Stimulated activated CD8-positive, alpha-beta memory T cell treated with anti-CD3 and anti-CD28 coated beads, Interleukin-12 subunit alpha, Interleukin-12 subunit beta, amount 100 ng/mL, for 4 hours (primary cell): ENCODE results near the gene P2RX3.
"Not testable (repeated sequence)": the region's sequence is repeated elsewhere in the genome, so short reads cannot be mapped to it uniquely, and the experiment has no call there.

Experiments
- DNase-seq: peaks from one replicate; pipeline ENCODE4 v3.0.0-alpha.2; 2020; ENCODE audit warnings: low read depth

Gene P2RX3

DNA sequence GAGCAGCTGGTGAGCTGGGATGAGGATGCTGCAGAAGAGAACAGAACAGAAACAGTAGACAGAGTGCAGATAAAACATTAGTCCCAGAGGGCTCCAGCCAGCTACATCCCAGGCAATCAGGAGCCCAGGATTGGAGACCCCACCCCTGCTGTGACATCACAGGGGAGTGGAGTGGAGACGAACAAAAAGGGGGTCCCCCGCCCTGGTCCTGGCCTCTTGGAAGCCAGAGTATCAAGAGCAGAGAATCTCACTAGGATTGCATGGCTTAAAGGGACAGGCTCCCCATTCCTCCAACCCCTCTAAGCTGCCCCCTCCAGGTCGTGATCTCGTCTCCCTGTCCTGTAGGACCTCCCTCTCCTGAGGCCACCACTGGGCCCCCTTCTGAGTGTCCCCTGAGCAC is at the start of gene P2RX3:
P2RX3 (plus strand) TSS at position 211 of the 400 bp plus-strand sequence. CDS start 199 bp downstream, outside the sequence.
- DNase-seq, result no peak

DNA sequence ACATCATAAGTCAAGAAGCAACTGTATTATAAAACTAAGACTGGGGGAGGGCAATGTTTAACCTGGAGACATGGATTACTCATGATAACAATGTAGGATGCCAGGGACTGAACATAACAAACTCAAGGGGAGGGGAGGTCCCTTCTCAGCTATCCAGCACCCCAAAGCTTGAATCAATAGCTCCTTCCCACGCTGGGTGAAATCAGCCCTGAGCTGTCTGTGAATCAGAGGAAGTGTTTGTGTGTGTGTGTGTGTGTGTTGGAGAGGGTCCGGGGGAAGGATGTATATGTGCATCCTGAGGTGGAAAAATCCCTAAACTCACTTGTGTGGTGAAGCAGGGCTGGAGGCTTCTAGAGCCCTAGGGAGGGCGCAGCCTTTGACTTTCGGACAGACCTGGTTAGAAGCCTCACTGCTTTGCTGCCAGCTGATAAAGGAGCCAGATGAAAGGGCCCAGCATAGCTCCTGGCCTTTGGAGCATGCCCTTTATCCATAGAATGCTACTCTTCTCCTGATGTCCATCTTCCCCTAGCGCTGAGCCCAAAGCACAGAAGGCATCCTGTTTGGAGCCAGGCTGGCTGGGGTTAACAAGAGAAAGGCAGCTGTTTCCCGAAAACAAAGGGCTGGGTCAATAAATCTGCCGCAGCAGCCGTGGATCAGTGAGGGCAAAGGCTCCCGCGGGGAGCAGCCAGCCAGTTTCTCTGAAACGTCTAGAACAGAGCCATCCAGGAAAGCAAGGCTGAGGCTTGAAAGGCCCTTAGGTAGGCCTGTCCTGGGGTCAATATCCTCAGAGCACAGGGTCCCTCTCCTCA is 49.2 kb upstream of the P2RX3 start:
- DNase-seq, result no peak

- no peak for DNase-seq
Observed at GRCh38 chr11:57290288-57290687, 47.9 kb upstream of the P2RX3 start.

DNA sequence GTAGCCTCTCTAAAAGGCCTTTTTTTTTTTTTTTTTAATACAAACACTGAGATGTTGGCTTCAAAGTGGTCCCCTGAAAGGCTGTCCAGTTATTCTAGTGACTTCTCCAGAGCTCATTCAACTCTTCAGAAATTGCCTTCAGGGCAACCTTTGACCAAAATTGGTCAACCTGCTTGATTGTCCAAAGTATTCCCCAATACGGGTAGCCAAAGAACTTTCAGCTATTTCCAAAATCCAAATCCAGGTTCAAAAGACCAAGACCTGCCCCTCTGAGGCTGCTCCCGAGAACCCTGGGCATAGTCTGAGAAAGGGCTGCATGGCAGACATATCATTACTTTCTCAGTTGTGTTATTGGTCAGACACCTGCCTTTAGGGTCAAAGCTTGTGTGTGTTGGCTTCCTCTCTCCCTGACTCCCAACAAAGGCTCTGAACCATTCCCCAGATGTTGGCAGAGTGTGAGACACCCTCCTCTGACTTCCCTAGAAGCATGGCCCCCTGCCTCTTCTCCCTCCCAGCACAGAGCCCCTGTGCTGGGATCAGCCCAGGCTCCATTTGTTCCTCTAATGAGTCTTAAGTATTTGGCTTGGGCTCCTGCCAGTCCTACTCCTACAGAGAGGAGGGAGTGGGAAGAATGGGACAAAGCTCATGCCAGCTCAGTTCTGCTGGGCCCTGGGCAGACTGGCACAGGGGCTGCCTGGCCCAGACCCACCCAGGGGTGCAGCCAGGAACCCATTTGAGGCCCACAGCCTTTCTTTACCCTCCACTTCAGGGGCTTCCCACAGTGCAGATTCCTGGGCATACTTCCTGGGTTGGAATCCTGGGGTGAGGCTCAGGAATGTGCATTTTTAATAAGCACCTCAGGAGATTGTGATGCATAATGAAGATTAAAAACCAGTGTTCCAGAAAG is 43.7 kb upstream of the P2RX3 start:
- DNase-seq, result no peak

DNA sequence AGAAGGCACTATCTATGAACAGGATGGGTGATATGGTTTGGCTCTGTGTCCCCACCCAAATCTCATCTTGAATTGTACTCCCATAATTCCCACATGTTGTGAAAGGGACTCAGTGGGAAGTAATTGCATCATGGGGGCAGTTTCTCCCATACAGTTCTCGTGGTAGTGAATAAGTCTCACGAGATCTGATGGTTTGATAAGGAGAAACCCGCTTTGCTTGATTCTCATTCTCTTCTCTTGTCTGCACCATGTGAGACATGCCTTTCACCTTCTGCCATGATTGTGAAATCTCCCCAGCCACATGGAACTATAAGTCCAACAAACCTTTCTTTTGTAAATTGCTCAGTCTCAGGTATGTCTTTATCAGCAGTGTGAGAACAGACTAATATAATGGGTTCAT is 41.9 kb upstream of the P2RX3 start:
- not testable (repeated sequence) for DNase-seq

DNA sequence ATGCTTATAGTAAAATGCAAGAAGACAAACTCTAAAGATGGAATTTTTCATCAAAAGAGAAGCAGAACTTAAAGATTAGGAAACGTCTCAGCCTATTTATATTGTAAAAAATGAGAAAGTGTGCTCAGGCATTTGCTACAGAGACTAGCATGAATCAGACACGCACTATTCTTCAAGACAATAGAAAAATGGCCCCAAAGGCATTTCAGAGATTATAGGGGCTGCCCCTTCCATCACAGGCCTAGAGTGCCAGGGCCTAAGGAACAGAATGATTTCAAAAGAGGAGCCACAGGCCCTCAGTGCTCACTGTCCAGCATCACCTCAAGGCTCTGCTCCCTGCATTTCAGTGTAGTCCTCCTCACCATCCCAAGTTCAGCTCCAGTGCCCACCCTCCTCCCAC is 40.9 kb upstream of the P2RX3 start:
- DNase-seq, result no peak

GRCh38 chr11:57299150-57299737 is 38.9 kb upstream of the P2RX3 start:
- DNase-seq, result no peak

DNA sequence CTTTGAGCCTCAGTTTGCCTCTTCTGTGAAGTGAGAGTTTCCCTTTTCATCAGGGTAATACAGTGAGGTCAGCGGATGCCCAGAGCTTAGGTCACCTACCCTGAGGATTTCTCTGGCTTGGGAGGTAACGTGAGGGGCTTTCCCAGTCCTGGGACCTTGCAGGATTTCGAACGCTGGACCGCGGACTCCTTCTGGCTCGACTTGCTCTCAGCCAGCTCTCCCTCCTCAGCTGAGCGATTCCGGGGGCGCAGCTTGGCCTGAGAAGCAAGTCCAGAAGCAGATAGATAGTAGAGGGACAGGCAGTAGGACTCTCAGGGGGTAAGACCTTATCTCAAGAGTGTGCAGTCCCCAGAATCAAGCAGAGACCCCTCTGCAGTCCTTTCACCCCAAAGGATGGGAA is 37.4 kb upstream of the P2RX3 start:
- no peak for DNase-seq

- no peak for DNase-seq
Observed at GRCh38 chr11:57301711-57302423, 36.3 kb upstream of the P2RX3 start.

GRCh38 chr11:57302489-57302888 is 35.7 kb upstream of the P2RX3 start:
- no peak for DNase-seq

DNA sequence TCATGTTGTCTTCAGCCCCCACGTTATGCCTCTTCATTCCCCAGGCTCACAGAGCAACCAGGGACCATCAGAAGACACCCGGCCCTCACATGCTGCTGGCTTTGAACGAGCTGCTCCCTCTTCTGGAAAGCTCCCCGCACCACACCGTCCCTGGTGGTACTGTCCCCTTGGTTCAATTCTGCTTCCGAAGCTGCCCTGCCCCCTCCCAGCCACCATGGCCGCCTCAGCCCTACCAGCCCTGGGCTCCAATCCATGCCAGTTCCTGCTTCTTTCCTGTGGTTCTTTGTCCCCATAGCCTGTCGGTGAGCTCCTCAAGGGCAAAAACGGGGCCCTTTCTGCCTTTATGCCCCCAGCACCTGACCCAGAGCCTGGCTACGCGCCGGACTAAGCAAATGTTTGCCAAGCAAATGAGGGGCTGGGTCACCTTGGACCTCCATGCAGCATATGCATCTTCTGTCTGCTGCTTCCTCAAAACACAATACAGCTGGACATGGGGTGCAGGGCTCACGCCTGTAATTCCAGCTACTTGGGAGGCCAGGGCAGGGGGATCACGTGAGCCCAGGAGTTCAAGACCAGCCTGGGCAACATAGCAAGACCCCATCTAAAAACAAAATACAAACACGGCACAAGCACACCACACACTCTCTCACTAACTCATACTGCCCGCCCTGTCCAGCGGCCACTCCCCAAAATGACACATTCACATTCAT is 34.7 kb upstream of the P2RX3 start:
- DNase-seq, result no peak

DNA sequence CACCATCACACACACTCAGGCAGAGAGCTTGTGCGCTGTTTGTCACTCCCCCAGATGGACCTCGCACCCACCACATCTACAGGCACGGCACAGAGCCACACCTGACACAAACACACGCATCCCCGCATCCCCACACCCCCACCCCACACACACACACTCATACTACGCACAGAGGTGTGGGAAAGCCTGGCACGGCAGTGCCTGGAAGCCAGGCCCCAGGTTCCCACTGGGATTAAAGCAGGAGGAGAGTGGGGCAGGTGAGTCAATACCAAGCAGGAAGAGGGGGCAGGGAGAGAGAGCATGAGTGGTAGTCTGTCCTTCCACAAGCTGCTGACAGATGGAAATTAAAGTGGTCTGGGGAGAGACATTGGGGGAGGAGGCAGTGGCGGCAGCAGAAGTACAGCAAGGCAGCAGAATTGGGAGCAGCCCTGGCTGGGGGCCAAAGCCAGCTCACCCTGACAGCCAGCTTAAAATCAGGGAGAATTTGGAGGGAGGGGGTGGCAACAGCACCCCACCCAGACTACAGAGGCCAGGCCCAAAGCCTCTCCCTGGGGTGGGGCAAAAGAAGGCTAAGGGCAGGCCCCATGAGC is 34.1 kb upstream of the P2RX3 start:
- no peak for DNase-seq

DNA sequence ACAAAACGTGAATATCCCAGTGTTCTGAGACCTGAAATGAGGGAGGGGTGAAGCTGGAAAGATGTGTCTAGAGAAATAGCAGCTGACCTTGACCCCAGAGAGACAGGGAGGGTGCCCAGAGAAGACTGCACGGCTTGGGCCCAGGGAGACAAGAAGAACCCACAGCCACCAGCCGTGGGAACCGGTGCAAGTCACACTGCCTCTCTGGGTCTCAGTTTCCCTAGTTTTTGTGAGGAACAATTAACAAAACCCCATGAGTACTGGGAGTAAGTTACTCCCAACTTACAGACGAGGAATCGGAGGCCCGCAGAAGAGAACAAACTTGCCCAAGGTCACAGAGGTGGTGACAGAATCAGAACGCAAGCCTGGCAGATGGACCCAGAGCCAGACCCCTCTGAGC is 32.6 kb upstream of the P2RX3 start:
- DNase-seq, result no peak

GRCh38 chr11:57306161-57306876 is 31.8 kb upstream of the P2RX3 start:
- DNase-seq, result no peak

DNA sequence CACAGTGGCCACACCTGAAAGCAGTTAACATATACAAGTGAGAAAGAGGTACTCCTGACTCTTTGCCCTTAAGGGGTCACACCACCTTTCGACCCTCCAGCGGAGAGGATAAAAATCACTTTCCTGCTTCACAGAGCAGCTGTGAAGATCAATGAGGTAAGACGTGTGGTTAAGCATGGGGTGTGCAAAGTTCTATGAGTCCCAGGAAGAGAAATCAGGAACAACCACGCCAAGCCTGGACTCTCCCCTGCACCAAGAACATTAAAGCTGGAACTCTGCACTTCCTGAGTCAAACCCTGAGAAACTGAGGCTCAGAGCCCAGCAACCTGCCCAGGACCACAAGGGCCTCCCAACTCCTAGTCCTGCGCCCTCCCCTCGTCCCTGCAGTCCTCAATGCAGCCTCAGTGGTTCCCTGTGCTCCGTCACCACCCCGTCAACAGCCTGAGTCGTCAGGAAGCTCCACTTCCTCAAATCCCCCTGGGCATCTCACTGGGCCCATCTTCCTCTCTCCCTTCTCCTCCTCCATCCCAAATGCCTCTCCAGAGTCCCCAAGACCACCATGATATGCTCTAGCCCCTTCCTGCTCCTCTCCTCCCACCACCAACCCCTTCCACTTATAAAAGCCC is 31.1 kb upstream of the P2RX3 start:
- DNase-seq, result no peak

DNA sequence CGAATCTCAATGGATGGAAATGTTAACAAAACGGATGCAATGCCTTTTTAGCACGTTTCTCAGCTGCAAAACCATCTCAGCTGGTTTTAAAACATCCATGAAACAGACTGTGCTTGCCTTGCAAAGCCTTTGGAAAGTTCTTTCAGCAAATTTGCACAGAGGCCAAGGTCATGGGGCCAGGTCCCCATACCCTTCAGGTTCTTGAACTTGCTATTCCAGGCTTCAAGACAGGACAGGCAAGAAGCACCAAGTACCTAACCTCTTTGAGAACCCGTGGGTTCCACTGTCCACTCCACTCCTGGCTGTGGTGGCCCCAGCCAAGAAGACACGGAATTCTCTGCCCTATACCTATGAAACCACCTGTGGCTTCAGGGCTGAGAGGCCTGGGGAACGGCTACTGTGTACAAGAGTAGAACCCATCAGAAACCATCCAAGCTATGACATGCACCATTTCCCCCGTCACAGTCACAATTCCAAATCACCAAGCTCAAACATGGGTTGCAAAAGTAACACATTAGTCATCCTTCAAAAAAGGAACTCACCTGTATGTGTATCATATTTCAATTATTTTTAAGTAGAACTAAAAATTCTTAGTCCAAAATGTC is 30.4 kb upstream of the P2RX3 start:
- no peak for DNase-seq

- DNase-seq, result no peak
Observed at GRCh38 chr11:57308426-57309060, 29.6 kb upstream of the P2RX3 start.

DNA sequence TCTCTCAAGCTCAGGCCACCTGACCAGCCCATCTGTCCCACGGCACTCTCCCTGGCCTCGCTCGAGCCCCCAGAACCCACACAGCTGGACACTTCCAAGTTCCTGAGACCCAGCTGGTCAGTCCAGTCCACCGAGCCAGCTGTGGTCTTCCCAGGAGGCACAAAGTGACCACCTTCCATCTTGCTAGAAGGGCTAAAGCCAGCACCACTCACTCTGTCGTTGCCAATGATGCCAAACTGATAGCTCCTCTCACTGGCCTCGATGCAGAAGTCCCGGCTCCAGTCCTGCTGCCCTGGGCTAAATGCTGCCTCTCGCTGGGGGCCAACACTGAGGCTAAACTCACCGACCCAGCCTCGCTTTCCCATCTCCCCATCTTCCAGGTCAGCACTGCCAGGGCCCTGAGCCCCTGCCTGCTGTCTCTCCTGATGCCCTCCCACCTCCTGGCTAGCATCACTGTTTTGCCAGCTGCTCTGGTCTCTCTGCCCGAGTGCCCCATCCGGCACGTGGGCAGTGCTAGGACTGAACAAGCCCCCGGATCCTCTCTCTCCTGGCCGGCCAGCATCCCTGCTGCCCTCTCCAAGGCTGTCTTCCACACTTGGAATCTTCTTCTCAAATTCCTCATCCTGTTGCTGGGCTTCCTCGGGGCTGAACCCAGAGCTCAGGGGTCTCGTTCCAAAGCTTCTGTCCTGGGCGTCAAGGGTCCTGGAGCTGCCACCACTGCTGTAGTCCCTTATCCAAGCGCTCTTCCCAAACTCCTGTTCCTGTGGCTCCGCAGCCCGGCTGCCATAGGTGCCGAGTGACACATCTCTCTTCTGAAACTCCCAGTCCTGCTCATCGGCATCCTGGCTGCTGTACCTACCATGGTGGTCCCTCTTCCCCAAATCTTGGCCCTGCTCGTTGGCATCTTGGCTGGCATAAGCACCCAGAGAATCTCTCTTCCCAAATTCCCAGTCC is 28.8 kb upstream of the P2RX3 start:
- no peak for DNase-seq
